NCI-H2029 (cell line): ENCODE data around the gene IVNS1ABP.
"Not testable (repeated sequence)": the region's sequence is repeated elsewhere in the genome, so short reads cannot be mapped to it uniquely, and the experiment has no call there.

Experiments
- DNase-seq: peaks from one replicate; lab custom pipeline; 2025; lab: John Stamatoyannopoulos, UW

The IVNS1ABP gene

DNA sequence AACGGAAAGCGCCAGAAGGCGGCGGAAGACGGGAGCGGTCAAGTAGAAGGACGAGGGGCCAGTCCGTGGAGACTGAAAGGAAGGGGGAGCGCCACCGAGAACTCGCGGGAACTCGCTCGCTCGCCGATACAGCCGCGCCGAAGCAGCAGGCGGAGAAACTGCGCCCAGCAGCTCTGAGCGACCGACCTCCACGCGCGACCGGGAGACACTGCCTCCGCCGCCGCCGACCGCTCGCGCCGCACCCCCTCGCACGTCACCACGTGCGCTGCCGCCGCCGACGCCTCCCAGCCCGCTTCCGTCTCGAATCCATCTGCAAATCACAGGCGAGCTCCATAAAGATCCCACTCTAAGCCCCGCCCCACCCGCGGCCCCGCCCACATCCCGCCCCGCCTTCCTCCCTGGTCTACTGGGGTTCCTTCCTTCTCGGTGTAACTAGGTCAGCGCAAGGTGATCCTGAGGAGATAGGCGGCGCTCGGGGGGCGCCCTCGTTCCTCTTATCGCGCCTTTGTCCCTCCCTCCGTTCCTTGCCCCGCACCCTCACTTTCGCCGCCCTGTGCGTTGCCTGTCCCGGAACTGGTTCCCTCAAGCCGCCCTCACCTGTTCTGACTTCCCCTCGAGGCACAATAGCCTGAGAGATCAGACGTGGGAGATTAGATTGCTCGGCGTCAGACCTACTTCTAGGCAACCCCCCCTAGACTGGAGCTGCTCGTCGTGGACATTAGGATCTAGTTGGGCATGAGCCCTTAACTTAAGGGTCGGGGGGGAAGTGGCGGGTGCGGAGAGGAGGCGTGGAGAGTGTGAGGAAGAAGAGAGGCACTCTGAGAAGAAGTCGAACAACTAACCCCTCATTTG lies at the start of gene IVNS1ABP:
TSS of gene IVNS1ABP (minus strand) at position 210 of the 852 bp plus-strand sequence. CDS start 7,750 bp downstream, outside the sequence.
- peak; percentile 92 for DNase-seq

DNA sequence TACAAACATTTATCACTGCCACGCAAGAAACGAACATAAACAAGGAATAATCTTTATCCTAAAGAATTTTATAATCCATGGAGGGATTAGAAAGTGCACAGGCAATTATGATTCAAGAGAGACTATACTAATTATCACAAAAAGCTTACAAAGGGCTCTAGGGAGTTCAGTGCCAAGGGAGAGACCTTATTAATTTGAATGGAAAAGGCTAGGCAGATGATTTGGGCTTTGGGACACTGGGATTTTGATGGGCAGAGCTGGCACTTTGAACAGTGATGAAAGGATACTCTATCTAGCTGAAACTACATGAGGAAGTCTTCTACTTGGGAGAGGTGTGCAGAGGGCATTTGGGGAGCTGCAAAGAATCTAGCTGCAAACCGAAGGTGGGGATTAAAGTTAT lies 48.9 kb upstream of the IVNS1ABP start:
- no peak for DNase-seq

DNA sequence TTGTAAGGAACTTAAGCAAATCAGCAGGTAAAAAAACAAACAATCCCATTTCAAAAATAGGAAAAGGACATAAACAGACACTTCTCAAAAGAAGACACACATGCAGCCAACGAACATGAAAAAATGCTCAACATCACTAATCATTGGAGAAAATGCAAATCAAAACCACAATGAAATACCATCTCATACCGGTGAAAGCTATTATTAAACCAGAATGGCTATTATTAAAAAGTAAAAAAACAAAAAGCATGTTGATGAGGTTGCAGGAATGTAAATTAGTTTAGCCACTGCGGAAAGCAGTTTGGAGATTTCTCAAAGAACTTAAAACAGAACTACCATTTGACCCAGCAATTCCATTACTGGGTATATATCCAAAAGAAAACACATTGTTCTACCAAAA lies 47.5 kb upstream of the IVNS1ABP start:
- not testable (repeated sequence) for DNase-seq

DNA sequence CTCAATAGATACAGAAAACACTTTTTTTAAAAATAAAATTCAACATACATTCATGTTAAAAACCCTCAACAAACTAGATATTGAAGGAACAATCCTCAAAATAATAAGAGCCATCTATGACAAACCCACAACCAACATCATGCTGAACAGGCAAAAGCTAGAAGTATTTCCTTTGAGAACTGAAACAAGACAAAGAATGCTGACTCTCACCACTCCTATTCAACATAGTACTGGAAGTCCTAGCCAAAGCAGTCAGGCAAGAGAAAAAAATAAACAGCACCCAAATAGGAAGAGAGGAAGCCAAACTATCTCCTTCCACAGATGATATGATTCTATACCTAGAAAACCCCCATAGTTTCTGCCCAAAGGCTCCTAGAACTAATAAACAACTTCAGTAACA lies 46.2 kb upstream of the IVNS1ABP start:
- DNase-seq = no peak

DNA sequence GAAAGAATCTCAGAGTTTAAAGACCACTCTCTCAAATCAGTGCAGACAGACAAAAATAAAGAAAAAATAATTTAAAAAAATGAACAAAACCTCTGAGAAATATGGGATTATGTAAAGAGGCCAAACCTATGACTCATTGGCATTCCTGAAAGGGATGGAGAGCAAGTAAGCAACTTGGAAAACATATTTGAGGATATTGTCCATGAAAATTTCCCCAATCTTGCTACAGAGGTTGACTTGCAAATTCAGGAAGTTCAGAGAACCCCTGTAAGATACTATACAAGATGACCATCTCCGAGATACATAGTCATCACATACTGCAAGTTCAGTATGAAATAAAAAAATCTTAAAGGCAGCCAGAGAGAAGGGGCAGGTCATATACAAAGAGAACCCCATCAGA lies 43.7 kb upstream of the IVNS1ABP start:
- DNase-seq = no peak

DNA sequence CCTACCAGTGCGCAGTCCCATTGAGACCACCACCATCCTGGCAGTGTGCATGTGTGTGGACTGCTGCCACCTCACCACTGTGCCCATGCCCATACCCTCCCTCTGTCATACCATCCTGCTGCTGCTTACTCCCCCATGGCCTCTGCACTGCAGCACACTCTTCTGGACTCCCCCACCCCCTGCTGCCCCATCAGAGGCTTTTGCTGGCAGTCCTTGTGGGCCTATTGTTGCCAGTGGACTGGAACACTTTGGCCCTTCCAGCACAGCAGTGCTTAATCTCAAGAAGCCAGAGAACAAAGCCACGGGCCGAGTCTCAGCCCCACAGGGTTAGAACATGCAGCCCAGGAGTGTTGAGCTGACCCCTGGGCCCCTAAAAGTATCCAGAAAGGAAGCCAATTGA lies 41.9 kb upstream of the IVNS1ABP start:
- DNase-seq = no peak

DNA sequence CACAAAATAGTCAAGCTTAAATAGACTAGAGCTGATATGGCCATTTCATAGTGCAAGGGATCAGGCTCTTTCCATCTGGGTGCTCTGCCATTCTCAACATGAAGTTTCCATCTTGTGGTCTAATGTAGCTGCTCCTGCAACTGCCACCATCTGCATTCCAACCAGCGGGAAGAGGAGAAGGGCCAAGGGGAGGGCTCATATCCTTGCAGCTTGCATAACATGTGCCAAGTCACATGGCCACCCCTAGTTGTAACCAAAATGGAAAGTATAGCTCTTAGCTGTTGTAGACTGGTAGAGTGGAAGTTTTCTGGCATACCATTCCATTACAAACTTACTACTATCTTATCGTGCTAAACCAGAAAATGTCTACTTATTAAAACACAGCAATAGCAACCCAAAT lies 38.9 kb upstream of the IVNS1ABP start:
- DNase-seq = no peak

DNA sequence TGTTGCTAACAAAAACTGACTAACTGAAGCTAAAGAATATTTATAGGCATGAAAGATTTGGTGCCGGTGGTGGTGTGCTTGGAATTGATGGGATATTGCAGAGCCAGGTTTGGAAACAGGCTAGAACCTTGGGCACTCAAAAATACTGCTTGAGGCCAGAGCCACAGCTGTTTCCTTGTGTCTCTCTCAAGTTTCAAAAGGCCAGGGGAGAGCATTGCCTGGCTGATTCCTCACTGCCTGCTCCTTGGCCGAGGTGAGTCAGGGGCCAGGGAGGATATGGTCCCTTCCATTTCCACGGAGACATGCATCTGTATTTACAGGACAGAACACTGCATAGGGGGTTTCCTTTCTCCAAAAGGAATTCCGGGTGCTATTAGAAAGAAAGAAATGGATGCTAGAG lies 36.1 kb upstream of the IVNS1ABP start:
- DNase-seq = no peak

DNA sequence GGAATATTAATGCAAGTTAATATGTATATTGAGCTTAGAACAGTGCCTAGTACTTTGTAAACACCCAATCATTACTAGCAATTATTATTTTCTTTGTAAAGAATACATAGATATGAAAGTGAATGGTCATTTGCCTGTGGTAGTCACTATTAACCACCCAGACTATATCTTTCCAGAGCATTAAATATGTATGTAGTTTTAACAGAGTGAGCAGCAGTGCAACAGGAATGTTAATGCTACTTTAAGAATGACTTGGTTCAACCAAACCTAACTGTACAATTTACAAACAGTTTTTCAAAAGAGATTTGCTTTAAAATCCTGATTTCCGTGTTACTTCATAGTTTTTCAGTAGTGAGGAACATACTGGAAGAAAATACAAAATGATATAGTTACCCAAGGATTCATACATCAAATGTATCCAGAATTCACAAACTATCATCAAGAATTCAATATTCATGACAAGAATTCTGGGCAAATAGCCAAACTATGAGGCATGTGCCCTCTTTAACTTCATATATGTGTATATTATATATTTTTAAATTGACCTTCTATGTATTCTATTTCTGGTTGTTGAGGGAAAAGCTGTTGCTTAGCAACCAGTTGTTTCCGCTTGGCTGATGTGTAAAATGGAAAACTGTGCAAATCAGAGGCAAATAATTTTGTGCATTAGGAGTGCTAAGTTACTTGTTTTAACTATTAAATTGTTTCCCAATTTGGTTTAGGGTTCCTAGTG lies 34.9 kb upstream of the IVNS1ABP start:
- DNase-seq = no peak

DNA sequence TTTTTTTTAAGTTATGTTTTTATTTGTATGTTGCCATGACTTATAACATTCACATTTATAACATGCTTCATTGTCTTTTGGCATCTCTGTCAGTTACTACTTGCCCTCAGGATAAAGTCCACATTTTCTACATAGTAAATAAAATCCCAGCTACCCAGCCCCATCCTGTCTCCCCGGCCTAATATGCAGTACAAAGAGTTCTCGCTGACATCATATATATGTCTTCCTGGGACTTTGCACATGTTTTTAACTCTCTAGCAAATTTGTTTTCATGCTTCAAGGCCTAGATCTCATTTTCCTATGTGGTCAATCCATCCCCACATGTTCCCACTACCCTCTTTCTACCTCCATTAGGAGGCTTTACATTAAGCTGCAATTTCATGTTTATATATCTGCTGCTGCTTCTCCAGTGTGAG lies 33.0 kb upstream of the IVNS1ABP start:
- DNase-seq = no peak

DNA sequence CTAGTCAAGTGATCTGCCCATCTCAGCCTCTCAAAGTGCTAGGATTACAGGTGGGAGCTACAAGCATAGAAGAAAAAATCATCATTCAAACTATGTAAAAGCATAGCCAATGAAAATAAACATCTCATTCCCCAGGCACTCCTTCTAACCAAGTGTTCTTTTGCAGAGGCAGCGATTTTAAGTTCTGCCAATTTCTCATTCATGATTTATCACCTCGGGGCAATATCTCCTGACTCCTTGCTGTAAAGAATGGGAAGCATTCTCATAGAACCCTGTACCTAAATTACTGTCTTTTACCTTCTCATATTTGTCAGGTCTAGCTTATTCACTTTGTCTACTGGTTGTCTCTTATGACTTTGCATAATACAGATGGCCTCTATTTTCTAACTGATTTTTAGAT lies 32.5 kb upstream of the IVNS1ABP start:
- DNase-seq = no peak

DNA sequence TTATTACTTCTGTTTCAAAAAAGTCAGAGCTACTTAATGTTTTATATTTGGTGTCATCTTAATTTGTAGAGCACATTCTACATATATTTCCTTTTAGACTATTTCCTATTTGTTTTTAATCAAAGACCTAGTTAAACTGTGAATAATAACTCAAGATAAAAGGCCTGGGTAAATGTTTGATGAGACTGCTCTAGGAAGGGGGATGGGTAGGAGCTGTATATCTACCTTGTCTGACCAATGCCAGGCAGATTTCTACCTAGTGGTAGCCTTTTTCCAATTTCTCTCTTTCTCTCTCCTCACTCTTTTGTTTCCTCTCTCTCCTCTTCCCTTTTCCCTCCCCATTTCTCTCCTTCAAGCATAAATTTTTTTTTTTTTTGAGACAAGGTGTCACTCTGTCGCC lies 31.9 kb upstream of the IVNS1ABP start:
- no peak for DNase-seq

DNA sequence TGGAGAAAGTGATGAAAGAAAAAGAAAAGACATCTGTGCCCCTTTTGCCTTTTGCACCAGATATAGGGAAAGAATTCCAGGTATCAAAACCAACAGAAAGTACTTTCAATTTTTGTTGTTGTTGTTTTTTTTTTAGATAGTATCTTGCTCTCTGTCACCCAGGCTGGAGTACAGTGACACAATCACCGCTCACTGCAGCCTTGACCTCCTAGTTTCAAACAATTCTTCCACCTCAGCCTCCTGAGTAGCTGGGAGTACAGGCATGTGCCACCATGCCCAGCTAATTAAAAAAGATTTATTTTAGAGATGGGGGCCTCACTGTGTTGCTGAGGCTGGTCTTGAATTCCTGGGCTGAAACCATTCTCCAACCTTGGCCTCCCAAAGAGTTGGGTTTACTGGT lies 31.3 kb upstream of the IVNS1ABP start:
- no peak for DNase-seq

DNA sequence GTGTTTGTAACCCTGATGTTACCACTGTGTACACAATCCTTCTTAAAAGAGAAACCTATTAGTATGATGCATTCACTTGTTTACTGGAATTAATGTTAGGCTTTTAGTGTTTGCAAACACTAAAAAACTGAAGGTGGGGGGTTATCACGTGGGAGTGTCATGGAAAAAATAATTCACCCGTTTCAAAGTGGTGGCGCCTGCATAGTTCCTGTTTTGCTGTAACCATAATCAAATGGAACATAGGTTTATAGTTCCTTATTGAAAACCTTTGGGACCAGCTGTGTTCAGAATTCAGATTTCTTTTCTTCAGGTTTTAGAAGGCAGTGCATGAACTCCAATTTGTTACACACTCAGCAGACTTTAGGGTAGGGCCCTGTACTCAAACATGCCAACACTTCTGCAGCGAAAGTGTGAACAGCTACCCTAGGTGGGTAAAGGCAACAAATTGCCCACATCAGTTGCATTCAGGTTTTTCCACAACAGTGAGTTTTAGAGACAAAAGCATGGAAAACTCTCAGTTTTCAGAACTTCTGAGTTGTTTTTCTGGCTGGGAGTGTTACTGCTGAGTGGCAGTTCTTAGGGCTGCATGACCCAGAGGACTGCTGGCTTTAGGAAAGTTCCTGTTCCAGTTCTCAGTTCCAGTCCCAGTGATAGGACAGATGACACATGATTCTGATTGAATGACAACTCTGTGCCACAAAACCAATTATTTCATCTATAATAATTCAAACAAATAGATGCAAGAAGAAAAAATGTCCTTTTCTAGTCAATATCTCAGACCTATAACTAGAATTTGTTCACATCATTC lies 29.1 kb upstream of the IVNS1ABP start:
- DNase-seq = no peak

DNA sequence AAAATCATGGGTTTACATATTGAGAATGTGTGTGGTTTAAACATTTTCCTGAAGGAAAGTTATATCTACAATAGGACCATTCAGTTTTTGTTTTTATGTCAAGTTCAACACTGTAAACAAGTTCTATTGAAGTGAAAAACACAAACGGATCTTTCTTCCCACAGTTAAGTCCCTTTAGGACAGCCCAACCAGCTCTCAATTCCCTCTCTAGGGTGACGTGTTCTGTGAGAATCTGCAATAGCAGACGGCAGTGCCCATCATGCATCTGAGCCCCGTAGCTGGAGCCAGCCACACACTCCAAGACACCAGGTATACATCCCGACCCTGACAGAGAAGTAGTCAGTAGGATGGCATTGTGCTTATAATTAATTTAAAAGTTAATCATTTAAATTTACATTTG lies 26.3 kb upstream of the IVNS1ABP start:
- DNase-seq = no peak

DNA sequence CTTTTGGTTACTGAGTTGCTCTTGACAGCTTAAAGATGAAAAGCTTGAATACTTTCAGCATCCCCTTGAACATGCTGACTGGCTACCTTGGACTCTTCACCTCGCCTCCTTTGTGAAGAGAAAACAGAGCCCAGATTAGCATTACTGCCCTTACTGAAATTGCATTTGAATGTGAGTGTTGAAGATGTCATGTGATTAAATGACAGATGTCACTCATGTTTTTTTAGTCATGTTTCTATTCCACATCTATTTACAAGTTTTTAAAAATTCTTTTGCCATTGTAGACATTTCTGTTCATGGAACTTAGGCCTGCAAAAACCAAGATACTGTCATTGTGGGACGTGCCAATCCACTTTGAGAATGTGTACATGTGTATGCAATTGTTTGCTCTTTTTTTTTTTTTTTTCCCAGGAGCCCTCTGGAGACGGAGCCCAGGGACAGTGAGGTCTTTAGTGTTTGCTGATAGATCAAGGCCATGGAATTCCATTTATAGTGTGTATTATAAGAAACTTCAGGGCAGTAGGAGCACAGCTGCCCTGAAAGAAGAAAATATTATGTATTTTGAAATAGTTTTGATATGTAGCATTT lies 25.7 kb upstream of the IVNS1ABP start:
- DNase-seq = no peak

DNA sequence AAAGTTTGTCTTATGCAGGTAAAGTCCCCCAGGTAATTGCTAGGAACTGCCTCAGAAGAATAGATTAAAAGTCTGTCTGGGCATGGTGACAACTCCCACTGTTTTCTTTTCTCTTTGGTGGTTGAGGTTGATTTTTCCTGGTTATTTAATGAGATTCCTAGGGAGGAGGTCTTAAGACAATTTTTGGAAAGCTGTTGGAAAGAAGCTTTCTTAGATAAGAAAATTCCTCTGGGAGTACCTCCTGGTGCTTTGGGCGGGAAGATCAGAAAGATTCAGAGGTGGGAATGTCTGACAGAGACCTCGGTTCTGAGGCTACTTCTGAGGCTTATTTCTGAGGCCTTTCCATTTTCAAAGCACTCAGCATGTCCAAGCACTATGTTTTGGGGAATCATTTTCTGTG lies 25.0 kb upstream of the IVNS1ABP start:
- DNase-seq = no peak

DNA sequence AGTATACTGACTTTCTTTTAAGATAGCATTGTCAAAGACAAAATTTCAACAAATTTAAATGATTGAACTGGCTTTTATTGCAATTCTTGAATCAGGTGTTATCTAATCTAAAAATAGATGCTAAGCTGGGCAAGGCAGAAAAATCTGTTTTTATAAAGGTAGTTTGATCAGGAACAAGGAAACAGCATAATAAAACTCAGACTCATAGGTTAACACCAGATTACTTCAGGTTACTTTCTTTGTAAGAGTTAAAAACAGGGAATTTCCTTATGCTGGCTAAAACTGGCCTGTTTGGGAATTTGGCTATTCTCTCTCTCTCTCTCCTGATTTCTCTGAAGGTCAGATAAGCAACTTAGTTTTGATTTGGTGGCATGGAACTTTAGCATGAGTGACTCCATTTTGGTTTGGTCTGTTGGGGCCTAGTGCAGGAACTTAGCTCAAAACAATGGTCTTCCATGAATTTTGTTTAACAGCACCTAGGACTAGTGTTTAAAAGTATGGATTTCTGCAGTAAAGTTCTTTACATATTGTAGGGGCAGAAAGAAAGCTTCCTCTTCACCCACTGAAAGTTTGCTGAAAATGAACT lies 24.2 kb upstream of the IVNS1ABP start:
- DNase-seq = no peak

DNA sequence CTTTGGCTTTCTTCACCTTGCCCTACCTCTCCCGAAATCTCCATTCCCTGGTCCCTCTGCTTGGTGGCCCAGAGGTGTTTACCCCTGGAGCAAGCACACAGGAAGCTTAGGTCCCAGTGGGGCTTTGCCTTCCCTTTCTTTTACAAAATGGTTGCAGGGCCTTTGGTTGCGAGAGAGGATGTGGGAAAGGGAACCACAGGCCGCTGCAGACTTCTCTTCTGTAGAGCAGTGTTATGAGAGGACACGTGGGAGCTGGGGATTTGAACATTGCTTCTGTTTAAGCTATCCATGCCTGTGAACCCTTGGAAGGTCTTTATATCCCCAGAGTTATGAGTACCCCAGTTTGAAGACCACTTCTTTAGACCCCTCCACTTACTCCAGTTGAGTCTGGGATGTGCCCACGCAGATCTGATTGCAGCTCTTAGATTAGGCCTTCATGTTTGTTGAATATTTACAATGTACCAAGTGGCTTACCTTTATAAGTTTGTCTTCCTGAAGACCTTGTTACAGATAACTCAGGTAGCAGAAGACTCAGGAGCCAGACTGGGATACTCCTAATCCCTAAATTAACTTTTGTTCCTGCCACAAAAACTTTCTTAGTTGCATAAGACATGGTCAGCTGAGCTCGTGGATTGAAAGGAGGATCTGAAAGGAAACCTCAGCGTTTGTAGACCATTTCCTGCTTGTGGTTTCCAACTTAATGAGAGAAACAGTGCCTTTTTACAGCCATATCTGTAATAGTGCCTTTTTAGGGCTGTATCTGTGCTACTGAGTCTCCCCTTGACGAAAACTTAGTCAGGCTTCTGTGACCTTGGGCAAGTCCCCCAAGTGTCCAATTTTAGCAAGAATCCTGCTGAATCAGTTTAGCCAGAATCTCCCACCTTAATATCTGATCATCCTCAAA lies 21.9 kb upstream of the IVNS1ABP start:
- DNase-seq = no peak

DNA sequence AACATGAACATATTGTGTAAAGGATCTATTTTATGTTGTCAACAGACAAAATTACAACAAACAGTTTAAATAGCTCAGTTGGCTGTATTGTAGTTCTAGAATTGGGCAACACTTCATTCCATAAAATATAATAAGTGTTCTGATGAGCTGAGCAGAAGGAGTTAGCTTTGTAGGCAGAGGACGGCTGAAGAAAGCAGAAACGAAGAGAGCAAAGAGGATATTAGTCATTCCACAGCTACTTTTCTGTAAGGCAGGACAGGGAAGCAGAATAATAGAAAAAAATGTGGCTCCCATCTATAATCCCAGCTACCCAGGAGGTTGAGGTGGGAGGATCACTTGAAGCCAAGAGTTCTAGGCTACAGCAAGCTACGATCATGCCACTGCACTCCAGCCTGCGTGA lies 20.2 kb upstream of the IVNS1ABP start:
- no peak for DNase-seq

DNA sequence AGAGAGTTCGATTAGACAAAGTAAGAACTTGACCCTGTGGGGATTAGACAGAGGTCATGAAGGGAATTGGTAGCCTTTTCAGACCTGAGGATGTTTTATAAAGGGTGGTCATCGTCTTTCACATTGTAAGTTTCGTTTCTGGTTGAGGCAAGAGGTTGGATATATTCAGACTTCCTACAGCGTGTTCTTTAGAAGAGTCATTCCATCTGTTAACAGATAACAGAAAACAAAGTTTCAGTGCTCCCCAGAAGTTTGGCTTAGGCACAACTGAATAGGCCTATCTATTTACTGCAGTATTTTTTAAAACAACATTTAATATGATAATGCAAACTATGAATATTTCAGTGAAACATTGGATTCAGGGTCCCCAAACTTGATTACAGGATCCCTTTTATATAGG lies 17.1 kb upstream of the IVNS1ABP start:
- DNase-seq = no peak
